ENCODE data around the gene TBXT.

- TF ChIP-seq EP300 (IDR thresholded peaks at IDR 0.05) (no peak), CTCF (IDR thresholded peaks at IDR 0.05) (no peak)
Observed at GRCh38 chr6:166168616-166169548, 1.2 kb upstream of the TBXT start.
